ENCODE measurements around the gene VPS51.

GRCh38 chr11:65116370-65117205 lies 20.6 kb downstream of the VPS51 start:
- no peak for TF ChIP-seq EZH2 (IDR thresholded peaks at IDR 0.05; ENCODE audit: low read length)
- TF ChIP-seq, protein P1, sequence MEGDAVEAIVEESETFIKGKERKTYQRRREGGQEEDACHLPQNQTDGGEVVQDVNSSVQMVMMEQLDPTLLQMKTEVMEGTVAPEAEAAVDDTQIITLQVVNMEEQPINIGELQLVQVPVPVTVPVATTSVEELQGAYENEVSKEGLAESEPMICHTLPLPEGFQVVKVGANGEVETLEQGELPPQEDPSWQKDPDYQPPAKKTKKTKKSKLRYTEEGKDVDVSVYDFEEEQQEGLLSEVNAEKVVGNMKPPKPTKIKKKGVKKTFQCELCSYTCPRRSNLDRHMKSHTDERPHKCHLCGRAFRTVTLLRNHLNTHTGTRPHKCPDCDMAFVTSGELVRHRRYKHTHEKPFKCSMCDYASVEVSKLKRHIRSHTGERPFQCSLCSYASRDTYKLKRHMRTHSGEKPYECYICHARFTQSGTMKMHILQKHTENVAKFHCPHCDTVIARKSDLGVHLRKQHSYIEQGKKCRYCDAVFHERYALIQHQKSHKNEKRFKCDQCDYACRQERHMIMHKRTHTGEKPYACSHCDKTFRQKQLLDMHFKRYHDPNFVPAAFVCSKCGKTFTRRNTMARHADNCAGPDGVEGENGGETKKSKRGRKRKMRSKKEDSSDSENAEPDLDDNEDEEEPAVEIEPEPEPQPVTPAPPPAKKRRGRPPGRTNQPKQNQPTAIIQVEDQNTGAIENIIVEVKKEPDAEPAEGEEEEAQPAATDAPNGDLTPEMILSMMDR (optimal IDR thresholded peaks at IDR 0.05 in 1 of 3, IDR thresholded peaks at IDR 0.05 in 1 of 3, conservative IDR thresholded peaks at IDR 0.05 in 1 of 3; ENCODE audit: extremely low read depth in 1 of 3, insufficient read depth in 2 of 3, low read length in 3 of 3), result no peak
